BE2C (cell line): ENCODE measurements around the gene C4B.

Experiments
- DNase-seq: peaks from one replicate; pipeline ENCODE4 v3.0.0-alpha.2; 2020
- H3K27me3 ChIP-seq: fragments of 250-450 bp; sonication (Bioruptor Pico); 2 replicates; pipeline ENCODE4 v1.5.1; 2020; ENCODE audit warnings: mild to moderate bottlenecking
- H3K36me3 ChIP-seq: fragments of 250-450 bp; sonication (Bioruptor Pico); 2 replicates; pipeline ENCODE4 v1.5.1; 2020; ENCODE audit warnings: mild to moderate bottlenecking
- H3K4me1 ChIP-seq: fragments of 250-450 bp; sonication (Bioruptor Pico); 2 replicates; pipeline ENCODE4 v1.5.1; 2020
- H3K4me3 ChIP-seq: 2 replicates; pipeline ENCODE4 v1.5.1; 2011; ENCODE audit warnings: low read depth, low read length
- H3K9me3 ChIP-seq: fragments of 250-450 bp; sonication (Bioruptor Pico); 2 replicates; pipeline ENCODE4 v1.5.1; 2020
- TF ChIP-seq, protein P1 (sequence below): IDR thresholded peaks from 2 replicates; pipeline ENCODE4 v1.5.1; 2012; ENCODE audit warnings: mild to moderate bottlenecking, low read depth, low read length

Gene C4B

DNA sequence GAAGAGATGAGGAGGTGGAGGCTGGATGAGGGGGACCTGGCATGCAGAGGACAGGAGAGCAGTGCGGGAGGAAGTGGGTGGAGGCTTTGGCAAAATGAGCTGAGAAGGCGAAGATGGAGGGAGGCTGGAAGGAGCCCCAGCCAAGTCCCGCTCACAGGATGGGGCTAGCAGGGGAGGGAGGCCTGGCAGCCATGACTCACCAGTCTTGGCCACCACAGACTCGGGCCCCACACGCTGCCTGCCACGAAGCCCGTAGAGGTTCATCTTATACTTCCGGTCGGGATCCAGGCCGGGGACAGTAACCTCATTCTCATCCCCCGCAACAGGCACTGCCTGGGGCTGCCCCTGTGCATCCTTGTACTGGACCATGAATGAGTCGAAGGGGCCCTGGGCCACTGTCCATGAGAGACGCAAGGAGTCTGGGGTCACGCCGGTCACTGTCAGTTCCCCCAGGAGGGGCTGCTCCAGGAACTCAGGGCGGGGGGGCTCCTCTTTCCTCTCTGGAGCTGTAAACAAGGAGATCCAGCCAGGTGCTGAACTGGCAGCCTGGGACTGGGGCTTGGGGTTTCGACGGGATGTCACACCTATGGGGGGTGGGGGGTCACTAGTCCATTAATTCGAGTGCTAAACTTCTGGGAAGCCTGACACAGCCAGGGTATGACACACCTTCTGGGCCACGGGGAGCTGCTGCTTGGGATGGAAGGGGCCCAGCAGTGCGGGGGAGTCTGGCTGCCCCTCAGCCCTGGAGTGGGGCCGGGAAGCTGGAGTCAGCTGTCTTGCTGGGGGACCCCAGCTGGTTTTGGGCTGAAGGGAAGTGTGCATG is 66.8 kb downstream of the C4B start:
- H3K4me1 ChIP-seq: no peaks in the 10 kb centered on the region
- H3K9me3 ChIP-seq: no peaks in the 10 kb centered on the region
- no peak overlapping the region for H3K4me3 ChIP-seq
- TF ChIP-seq, protein P1, sequence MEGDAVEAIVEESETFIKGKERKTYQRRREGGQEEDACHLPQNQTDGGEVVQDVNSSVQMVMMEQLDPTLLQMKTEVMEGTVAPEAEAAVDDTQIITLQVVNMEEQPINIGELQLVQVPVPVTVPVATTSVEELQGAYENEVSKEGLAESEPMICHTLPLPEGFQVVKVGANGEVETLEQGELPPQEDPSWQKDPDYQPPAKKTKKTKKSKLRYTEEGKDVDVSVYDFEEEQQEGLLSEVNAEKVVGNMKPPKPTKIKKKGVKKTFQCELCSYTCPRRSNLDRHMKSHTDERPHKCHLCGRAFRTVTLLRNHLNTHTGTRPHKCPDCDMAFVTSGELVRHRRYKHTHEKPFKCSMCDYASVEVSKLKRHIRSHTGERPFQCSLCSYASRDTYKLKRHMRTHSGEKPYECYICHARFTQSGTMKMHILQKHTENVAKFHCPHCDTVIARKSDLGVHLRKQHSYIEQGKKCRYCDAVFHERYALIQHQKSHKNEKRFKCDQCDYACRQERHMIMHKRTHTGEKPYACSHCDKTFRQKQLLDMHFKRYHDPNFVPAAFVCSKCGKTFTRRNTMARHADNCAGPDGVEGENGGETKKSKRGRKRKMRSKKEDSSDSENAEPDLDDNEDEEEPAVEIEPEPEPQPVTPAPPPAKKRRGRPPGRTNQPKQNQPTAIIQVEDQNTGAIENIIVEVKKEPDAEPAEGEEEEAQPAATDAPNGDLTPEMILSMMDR: no peak
- peaks cover 9% of the 10 kb centered on the region for H3K27me3 ChIP-seq
- H3K36me3 ChIP-seq: no peaks in the 10 kb centered on the region
- no peak for DNase-seq

DNA sequence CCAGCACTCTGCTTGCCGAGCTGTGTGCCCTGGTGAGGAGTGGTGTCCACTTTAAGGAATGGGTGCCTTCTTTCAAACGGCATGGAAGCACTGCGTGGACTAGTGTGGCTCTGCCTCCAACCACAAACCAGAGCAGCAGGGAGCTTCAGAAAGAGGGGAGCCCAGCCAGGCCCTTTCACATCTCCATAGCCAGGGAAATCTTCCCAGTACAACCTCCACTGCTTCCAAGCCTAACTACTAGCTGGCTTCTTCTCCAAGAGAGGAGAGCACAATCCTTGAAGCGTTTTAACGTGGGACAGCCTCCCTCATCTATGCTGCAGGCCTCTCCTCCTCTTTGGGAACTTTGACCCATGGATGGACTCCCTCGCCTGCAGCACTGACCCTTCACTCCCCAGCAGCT is 67.9 kb downstream of the C4B start:
- no peaks in the 10 kb centered on the region for H3K36me3 ChIP-seq
- DNase-seq: no peak
- TF ChIP-seq, protein P1: no peak
- no peaks in the 10 kb centered on the region for H3K4me1 ChIP-seq
- no peak overlapping the region for H3K4me3 ChIP-seq
- no peaks in the 10 kb centered on the region for H3K9me3 ChIP-seq
- peaks cover 18% of the 10 kb centered on the region for H3K27me3 ChIP-seq

DNA sequence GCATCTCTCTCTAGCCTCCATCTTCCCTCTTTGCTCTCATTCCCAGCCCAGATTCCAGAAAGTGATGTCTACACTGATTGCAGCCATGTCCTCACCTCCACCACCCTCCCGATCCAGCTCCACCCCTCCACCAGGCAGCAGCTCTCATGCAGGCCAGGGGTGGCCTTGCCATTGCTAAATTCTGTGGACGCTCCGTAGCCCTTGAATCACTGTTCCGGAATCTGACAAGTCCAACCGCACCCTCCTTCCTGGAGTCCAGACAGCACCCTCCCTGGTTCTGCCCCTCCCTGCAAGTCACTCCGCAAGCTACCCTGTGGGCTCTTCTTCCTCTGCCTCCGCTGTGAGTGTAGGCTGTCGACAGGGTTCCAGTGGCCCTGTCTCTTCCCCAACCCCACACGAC is 68.3 kb downstream of the C4B start:
- H3K9me3 ChIP-seq: no peaks in the 10 kb centered on the region
- no peaks in the 10 kb centered on the region for H3K4me1 ChIP-seq
- no peaks in the 10 kb centered on the region for H3K36me3 ChIP-seq
- TF ChIP-seq, protein P1: no peak
- peaks cover 19% of the 10 kb centered on the region for H3K27me3 ChIP-seq
- no peak for DNase-seq
- no peak overlapping the region for H3K4me3 ChIP-seq

DNA sequence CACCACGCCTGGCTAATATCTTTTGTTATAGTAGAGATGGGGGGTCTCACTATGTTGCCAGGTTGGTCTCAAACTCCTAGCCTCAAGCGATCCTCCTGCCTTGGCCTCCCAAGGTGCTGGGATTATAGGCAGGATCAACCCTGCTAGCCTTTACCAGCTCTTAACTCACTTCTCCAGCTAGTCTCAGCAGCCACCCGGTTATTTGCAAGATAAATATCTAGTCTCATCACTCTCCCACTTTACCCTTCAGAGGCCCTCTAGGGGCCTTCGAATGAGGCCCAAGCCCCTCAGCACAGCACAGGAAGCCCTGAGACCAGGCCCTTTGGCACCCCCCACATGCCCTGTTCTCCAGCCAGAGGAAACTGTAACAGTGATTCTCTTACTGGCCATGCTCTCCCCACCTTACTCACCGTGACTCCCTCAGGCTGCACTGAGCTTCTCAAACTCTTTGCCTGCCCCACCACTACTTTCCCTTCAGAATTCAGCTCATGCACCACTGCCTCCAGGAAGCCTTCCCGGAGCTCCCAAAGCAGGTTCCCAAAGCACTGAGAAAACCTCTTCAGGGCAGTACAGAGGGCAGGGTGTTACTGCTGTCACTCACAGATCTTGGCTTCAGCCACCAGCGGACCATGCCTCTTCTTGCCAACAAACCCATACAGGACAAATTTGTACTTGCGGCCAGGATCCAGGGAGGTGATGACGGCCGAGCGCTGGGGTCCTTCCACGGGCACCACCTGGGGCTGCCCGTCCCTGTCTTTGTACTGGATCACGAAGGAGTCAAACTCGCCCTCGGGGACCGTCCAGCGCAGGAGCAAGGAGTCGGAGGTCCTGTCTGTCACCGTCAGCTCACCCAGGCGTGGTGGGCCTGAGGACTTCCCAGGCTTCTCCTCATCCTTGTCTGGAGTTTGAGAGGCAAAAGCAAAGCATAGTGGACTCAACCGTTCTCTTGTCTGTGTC is 69.5 kb downstream of the C4B start:
- H3K4me1 ChIP-seq: no peaks in the 10 kb centered on the region
- no peaks in the 10 kb centered on the region for H3K36me3 ChIP-seq
- no peaks in the 10 kb centered on the region for H3K9me3 ChIP-seq
- no peak overlapping the region for H3K4me3 ChIP-seq
- H3K27me3 ChIP-seq: peaks cover 29% of the 10 kb centered on the region
- DNase-seq: no peak
- TF ChIP-seq, protein P1: no peak

DNA sequence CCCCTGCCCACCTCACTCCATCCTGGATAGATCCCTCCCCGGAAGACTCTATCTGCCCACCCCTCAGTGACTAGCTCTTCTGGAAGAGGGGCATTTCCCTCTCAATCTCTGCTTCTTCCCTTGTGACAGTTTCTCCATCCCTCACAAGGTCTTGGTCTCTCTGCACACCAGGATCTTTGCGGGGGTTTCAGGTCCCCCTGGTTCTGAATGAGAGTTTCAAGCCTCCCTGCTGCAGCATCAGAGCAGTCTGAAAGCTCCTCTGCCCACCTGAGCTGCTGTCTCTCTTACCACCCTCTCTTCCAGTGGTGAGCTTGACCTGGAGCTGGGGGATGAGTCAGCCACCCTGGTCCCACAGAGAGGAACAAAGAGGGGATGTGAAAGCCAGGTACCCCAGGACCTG is 70.2 kb downstream of the C4B start:
- no peak for DNase-seq
- Histone ChIP-seq H3K9me3 (no peaks in the 10 kb centered on the region), H3K27me3 (peaks cover 35% of the 10 kb centered on the region), H3K4me3 (no peak overlapping the region), H3K36me3 (no peaks in the 10 kb centered on the region), H3K4me1 (no peaks in the 10 kb centered on the region)
- TF ChIP-seq, protein P1: no peak
